Measurements from ENCODE around the gene HEMK1.

HEMK1 gene

DNA sequence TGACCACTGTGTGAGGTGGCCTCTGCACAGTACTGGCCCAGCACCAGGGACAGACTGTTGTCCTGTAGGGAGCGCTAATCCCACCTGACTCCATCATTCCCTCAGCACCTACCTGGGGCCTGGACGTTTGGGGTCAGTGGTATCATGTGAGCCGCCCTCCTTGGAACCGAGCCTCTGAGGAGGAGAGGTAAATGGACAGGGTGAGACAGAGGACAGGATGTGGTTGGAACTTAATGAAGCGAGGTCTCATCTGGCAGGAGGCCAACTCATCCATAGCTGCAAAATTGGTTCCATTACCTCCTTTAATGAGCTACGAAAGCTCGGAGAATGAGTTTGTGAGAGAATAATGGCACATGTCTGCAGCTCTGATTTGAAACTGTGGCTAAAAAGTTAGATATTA is 61.6 kb downstream of the HEMK1 start:
- Histone ChIP-seq H3K36me3 (ENCODE audit: insufficient read depth, low read length) (peaks cover 14% of the 10 kb centered on the region; the same call in 1 of the 2 replicates), H3K9ac (ENCODE audit: low read depth, low read length, poor library complexity, severe bottlenecking) (no peak overlapping the region), H3F3A (ENCODE audit: low read depth) (peaks cover 16% of the 10 kb centered on the region; the same call in 1 of the 2 replicates), H3K9me2 (replicated peaks; ENCODE audit: low read depth, low read length) (no peaks in the 10 kb centered on the region), H3K4me3 (ENCODE audit: low read length, poor library complexity, severe bottlenecking) (peak overlapping the region; percentile 31), H3K79me2 (ENCODE audit: insufficient read depth, low read length) (peaks cover 99% of the 10 kb centered on the region), H3K4me2 (ENCODE audit: low read depth, low read length, poor library complexity, severe bottlenecking) (peak overlapping the region; percentile 95), H4K20me1 (ENCODE audit: insufficient read depth, low read length, poor library complexity, severe bottlenecking) (peaks cover 67% of the 10 kb centered on the region), H3K9me3 (ENCODE audit: insufficient read depth, low read depth, low read length) (no peaks in the 10 kb centered on the region), H3K4me1 (ENCODE audit: insufficient read depth, low read length, poor library complexity, severe bottlenecking) (peaks cover 82% of the 10 kb centered on the region), H2AFZ (ENCODE audit: low read length) (no peak overlapping the region), H3K27me3 (ENCODE audit: insufficient read depth, low read length, poor library complexity, severe bottlenecking) (no peaks in the 10 kb centered on the region)
- TF ChIP-seq EZH2phosphoT487 (IDR thresholded peaks at IDR 0.05; ENCODE audit: borderline replicate concordance) (no peak), CTCF (conservative IDR thresholded peaks at IDR 0.05; ENCODE audit: low read length) (no peak; the same call in 1 of the 2 replicates)

DNA sequence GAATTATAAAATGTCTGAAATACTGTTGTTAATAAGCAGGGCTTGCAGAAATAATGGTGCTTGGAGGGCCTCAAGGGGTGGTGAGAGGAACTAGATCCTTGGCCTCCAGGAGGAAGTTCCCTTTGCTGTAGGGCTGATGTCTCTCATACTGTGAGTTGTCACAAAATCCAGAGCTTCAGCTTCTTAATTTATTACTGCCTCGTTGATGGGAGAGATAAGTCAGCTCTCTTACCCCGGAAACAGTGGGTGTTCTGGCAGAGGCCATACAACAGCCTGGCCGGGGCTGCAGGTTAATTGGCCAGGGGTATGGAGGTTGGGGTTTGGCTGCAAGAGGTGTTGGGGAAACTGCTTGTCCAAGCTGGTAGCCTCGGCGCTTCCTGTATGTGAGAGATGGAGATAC is 63.1 kb downstream of the HEMK1 start:
- peak overlapping the region; percentile 44 for H3K9ac ChIP-seq (ENCODE audit: low read depth, low read length, poor library complexity, severe bottlenecking)

DNA sequence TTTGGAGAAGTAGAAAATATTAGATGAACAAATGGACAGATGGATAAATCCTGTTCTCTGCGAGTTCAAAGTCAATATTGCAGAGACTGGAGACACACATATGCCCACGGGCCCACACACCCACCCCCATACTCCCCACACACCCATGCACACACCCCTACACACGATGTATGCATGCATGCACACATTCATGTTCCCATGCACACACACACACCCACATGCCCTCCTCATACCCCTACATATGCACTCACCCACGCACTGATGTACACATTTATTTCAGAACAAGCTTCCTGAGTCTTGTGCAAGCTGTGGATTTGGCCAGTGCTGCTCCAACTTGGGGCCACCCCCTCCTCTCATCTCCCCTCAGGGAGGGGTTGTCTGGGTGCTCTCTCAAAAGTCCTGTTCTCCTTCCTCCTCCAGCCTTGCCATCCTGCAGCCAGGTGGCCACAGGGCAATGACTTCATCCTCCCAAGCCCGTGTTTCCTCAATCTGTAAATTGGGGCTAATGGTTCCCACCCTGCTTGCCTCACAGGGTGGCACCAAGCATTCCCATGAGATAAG is 64.0 kb downstream of the HEMK1 start:
- Histone ChIP-seq H3F3A (ENCODE audit: low read depth) (peaks cover 16% of the 10 kb centered on the region; the same call in 1 of the 2 replicates), H3K9me3 (ENCODE audit: insufficient read depth, low read depth, low read length) (no peaks in the 10 kb centered on the region), H3K4me2 (ENCODE audit: low read depth, low read length, poor library complexity, severe bottlenecking) (peak overlapping the region; percentile 95), H2AFZ (ENCODE audit: low read length) (no peak overlapping the region), H3K4me1 (ENCODE audit: insufficient read depth, low read length, poor library complexity, severe bottlenecking) (peaks cover 80% of the 10 kb centered on the region), H3K27me3 (ENCODE audit: insufficient read depth, low read length, poor library complexity, severe bottlenecking) (no peaks in the 10 kb centered on the region), H3K9ac (ENCODE audit: low read depth, low read length, poor library complexity, severe bottlenecking) (peak overlapping the region; percentile 41), H3K36me3 (ENCODE audit: insufficient read depth, low read length) (peaks cover 14% of the 10 kb centered on the region; the same call in 1 of the 2 replicates), H3K4me3 (ENCODE audit: low read length, poor library complexity, severe bottlenecking) (peak overlapping the region; percentile 50), H3K9me2 (replicated peaks; ENCODE audit: low read depth, low read length) (no peaks in the 10 kb centered on the region), H3K79me2 (ENCODE audit: insufficient read depth, low read length) (peaks cover 99% of the 10 kb centered on the region), H4K20me1 (ENCODE audit: insufficient read depth, low read length, poor library complexity, severe bottlenecking) (peaks cover 57% of the 10 kb centered on the region)
- no peak for TF ChIP-seq CTCF (conservative IDR thresholded peaks at IDR 0.05; ENCODE audit: low read length)
- no peak for TF ChIP-seq EZH2phosphoT487 (IDR thresholded peaks at IDR 0.05; ENCODE audit: borderline replicate concordance)

More for the DNA sequence above, 63.1 kb downstream of the HEMK1 start:
- H4K20me1 ChIP-seq (ENCODE audit: insufficient read depth, low read length, poor library complexity, severe bottlenecking): peaks cover 65% of the 10 kb centered on the region
- peaks cover 99% of the 10 kb centered on the region for H3K79me2 ChIP-seq (ENCODE audit: insufficient read depth, low read length)
- H3K27me3 ChIP-seq (ENCODE audit: insufficient read depth, low read length, poor library complexity, severe bottlenecking): no peaks in the 10 kb centered on the region
- no peaks in the 10 kb centered on the region for H3K9me2 ChIP-seq (replicated peaks; ENCODE audit: low read depth, low read length)
- H3K4me1 ChIP-seq (ENCODE audit: insufficient read depth, low read length, poor library complexity, severe bottlenecking): peaks cover 81% of the 10 kb centered on the region
- no peak overlapping the region for H2AFZ ChIP-seq (ENCODE audit: low read length)
- H3K9me3 ChIP-seq (ENCODE audit: insufficient read depth, low read depth, low read length): no peaks in the 10 kb centered on the region
- H3K4me3 ChIP-seq (ENCODE audit: low read length, poor library complexity, severe bottlenecking): peak overlapping the region; percentile 50
- peak overlapping the region; percentile 95 for H3K4me2 ChIP-seq (ENCODE audit: low read depth, low read length, poor library complexity, severe bottlenecking)
- H3F3A ChIP-seq (ENCODE audit: low read depth): peaks cover 16% of the 10 kb centered on the region; the same call in 1 of the 2 replicates
- H3K36me3 ChIP-seq (ENCODE audit: insufficient read depth, low read length): peaks cover 14% of the 10 kb centered on the region; the same call in 1 of the 2 replicates
- TF ChIP-seq CTCF (conservative IDR thresholded peaks at IDR 0.05; ENCODE audit: low read length) (peak; percentile 36), EZH2phosphoT487 (IDR thresholded peaks at IDR 0.05; ENCODE audit: borderline replicate concordance) (no peak)

Data from Loucy (cell line).